Caco-2 (cell line): ENCODE results near the gene DNALI1. TPM values are rescaled to one million over a fixed set of nuclear protein-coding genes. Genes with fewer than 3 reads are reported as not detected.

Source experiments
- BruUV-seq: library from RNA; stranded (reverse); fragments of 400-500 nt; replicated peaks from 2 replicates; lab custom pipeline; 2021; lab: Mats Ljungman, UMichigan
- CTCF ChIA-PET: fragments of 300-600 bp; sonication (Branson Sonifier 250); formaldehyde crosslinking; loops from one replicate; lab custom pipeline; 2022; ENCODE audit warnings: antibody characterized with exemption; lab: Charles Lee
- POLR2A ChIA-PET: fragments of 300-600 bp; sonication (Branson Sonifier 250); formaldehyde crosslinking; loops from one replicate; lab custom pipeline; 2022; ENCODE audit warnings: antibody characterized with exemption; lab: Charles Lee
- DNase-seq, 2 experiments: peaks; one replicate each; pipeline versions ENCODE4 v3.0.0 to v3.0.0-alpha.2; 2020 to 2022
- H3K27me3 ChIP-seq: replicated peaks from 2 replicates; pipeline ENCODE4 v1.6.0; 2011; ENCODE audit warnings: low read length; ENCODE audit not compliant: control insufficient read depth, insufficient read depth
- H3K36me3 ChIP-seq: 2 replicates; pipeline ENCODE4 v1.5.1; 2011; ENCODE audit warnings: low read length; ENCODE audit not compliant: control insufficient read depth, insufficient read depth
- H3K4me1 ChIP-seq: fragments of 250-450 bp; sonication (Bioruptor Pico); 2 replicates; pipeline ENCODE4 v1.5.1; 2020; ENCODE audit warnings: mild to moderate bottlenecking
- H3K4me3 ChIP-seq: 2 replicates; pipeline ENCODE4 v1.5.1; 2011; ENCODE audit warnings: low read depth, mild to moderate bottlenecking, control low read depth, low read length
- H3K9me3 ChIP-seq: fragments of 250-450 bp; sonication (Bioruptor Pico); 2 replicates; pipeline ENCODE4 v1.5.1; 2020; ENCODE audit warnings: mild to moderate bottlenecking, moderate library complexity
- H3K27ac Mint-ChIP-seq: one replicate; pipeline ENCODE4 v1.8.0; 2022; ENCODE audit warnings: mixed read lengths; ENCODE audit not compliant: unreplicated experiment
- H3K27me3 Mint-ChIP-seq: one replicate; pipeline ENCODE4 v1.8.0; 2022; ENCODE audit warnings: mixed read lengths; ENCODE audit not compliant: insufficient read depth, unreplicated experiment
- H3K36me3 Mint-ChIP-seq: one replicate; pipeline ENCODE4 v1.8.0; 2022; ENCODE audit warnings: mild to moderate bottlenecking, mixed read lengths; ENCODE audit not compliant: insufficient read depth, unreplicated experiment
- H3K4me1 Mint-ChIP-seq: one replicate; pipeline ENCODE4 v1.8.0; 2022; ENCODE audit warnings: low read depth, mixed read lengths; ENCODE audit not compliant: unreplicated experiment
- H3K4me3 Mint-ChIP-seq: one replicate; pipeline ENCODE4 v1.8.0; 2022; ENCODE audit warnings: mild to moderate bottlenecking, moderate library complexity, mixed read lengths; ENCODE audit not compliant: unreplicated experiment
- H3K9me3 Mint-ChIP-seq: one replicate; pipeline ENCODE4 v1.8.0; 2022; ENCODE audit warnings: mixed read lengths; ENCODE audit not compliant: unreplicated experiment
- intact Hi-C: fragments of 100-400 bp; cut with micrococcal nuclease; formaldehyde crosslinking; loops from one replicate; pipeline ENCODE4 v1.10.0; 2022; ENCODE audit not compliant: unreplicated experiment
- total RNA-seq: library from RNA; stranded (reverse); gene quantifications from 2 replicates; pipeline ENCODE4 v1.2.3, GENCODE V29; 2022
- TF ChIP-seq, protein P1 (sequence below), 2 experiments: fragments of 200-600 bp in 1 of 2; IDR thresholded peaks; 1 replicate in 1 of 2; 2 replicates in 1 of 2; pipeline versions ENCODE4 v1.5.1 to v1.8.0; 2011 to 2022; ENCODE audit warnings: antibody characterized with exemption in 1 of 2, control low read depth in 1 of 2, inconsistent platforms in 1 of 2, low read depth in 1 of 2, low read length in 1 of 2, mild to moderate bottlenecking in 1 of 2, moderate library complexity in 1 of 2; ENCODE audit not compliant: insufficient read depth in 1 of 2, severe bottlenecking in 1 of 2, unreplicated experiment in 1 of 2

The DNALI1 gene
- total RNA-seq, 1 experiment from 2014 or later = 0.27 TPM

DNA sequence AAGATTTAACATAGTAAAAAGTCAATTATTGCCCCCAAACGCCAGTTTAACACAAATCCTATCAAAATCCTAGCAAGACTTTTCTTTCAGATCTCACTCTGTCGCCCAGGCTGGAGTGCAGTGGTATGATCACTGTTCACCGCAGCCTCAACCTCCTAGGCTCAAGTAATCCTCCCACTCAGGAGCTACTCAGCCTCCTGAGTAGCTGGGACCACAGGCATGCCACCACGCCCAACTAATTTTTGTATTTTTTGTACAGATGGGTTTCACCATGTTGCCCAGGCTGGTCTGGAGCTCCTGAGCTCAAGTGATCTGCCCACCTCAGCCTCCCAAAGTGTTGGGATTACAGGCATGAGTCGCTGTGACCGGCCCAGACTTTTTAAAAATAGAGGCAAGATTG is 7.4 kb upstream of the DNALI1 start:
- Histone ChIP-seq H3K36me3 (no peaks in the 10 kb centered on the region), H3K4me1 (0 out of 2 replicates have a peak, but pooled peaks cover 4% of the 10 kb centered on the region), H3K4me3 (no peak overlapping the region), H3K27me3 (no peaks in the 10 kb centered on the region), H3K9me3 (no peaks in the 10 kb centered on the region)
- no peaks in the 10 kb centered on the region for H3K9me3 Mint-ChIP-seq
- H3K27ac Mint-ChIP-seq = no peak overlapping the region
- POLR2A ChIA-PET = no interaction called here
- TF ChIP-seq, protein P1, sequence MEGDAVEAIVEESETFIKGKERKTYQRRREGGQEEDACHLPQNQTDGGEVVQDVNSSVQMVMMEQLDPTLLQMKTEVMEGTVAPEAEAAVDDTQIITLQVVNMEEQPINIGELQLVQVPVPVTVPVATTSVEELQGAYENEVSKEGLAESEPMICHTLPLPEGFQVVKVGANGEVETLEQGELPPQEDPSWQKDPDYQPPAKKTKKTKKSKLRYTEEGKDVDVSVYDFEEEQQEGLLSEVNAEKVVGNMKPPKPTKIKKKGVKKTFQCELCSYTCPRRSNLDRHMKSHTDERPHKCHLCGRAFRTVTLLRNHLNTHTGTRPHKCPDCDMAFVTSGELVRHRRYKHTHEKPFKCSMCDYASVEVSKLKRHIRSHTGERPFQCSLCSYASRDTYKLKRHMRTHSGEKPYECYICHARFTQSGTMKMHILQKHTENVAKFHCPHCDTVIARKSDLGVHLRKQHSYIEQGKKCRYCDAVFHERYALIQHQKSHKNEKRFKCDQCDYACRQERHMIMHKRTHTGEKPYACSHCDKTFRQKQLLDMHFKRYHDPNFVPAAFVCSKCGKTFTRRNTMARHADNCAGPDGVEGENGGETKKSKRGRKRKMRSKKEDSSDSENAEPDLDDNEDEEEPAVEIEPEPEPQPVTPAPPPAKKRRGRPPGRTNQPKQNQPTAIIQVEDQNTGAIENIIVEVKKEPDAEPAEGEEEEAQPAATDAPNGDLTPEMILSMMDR (IDR thresholded peaks at IDR 0.05; ENCODE audit: insufficient read depth in 1 of 2, low read depth in 1 of 2, low read length in 1 of 2, severe bottlenecking in 1 of 2, unreplicated experiment in 1 of 2) = no peak
- BruUV-seq = no TSS peak
- peaks cover 9% of the 10 kb centered on the region for H3K4me1 Mint-ChIP-seq
- DNase-seq = no peak
- H3K27me3 Mint-ChIP-seq = no peaks in the 10 kb centered on the region
- peaks cover 60% of the 10 kb centered on the region for H3K36me3 Mint-ChIP-seq
- no peak overlapping the region for H3K4me3 Mint-ChIP-seq
- intact Hi-C loops = no loop called here
- CTCF ChIA-PET = no interaction called here

DNA sequence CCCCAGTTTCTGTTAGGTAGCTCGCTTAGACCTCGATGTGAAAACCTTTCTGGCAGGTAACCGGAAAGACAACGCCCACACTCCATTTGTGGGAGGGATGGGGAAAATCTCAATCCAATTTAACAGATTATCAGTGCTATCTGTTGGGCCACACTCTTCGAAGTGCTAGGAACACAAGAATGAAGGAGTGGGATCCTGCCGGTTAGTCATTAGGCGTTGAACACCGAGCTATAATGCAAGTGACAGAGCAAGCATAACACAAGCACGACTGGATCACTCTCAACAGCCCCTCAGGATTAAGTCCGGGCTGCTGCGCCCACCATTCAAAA is 3.2 kb upstream of the DNALI1 start:
- Histone ChIP-seq H3K27me3 (no peaks in the 10 kb centered on the region), H3K36me3 (no peaks in the 10 kb centered on the region), H3K9me3 (no peaks in the 10 kb centered on the region), H3K4me3 (peak overlapping the region; percentile 90), H3K4me1 (0 out of 2 replicates have a peak, but pooled peaks cover 4% of the 10 kb centered on the region)
- intact Hi-C loops = no loop called here
- POLR2A ChIA-PET = interaction anchor here (1.1 kb wide), 1 partner anchor 39 kb away, joined by 4 read pairs; the partner anchor contains the start of gene MEAF6
- Mint-ChIP-seq H3K27me3 (no peaks in the 10 kb centered on the region), H3K4me3 (peak overlapping the region; percentile 95), H3K27ac (peak overlapping the region; percentile 94), H3K36me3 (peaks cover 34% of the 10 kb centered on the region), H3K4me1 (peaks cover 9% of the 10 kb centered on the region), H3K9me3 (no peaks in the 10 kb centered on the region)
- TF ChIP-seq, protein P1 (IDR thresholded peaks at IDR 0.05; ENCODE audit: insufficient read depth in 1 of 2, low read depth in 1 of 2, low read length in 1 of 2, severe bottlenecking in 1 of 2, unreplicated experiment in 1 of 2) = no peak
- DNase-seq = no peak
- CTCF ChIA-PET = interaction anchor here (1.0 kb wide), 1 partner anchor 50 kb away, joined by 5 read pairs; no protein-coding TSS in a partner anchor
- BruUV-seq = TSS peak; percentile 45

DNA sequence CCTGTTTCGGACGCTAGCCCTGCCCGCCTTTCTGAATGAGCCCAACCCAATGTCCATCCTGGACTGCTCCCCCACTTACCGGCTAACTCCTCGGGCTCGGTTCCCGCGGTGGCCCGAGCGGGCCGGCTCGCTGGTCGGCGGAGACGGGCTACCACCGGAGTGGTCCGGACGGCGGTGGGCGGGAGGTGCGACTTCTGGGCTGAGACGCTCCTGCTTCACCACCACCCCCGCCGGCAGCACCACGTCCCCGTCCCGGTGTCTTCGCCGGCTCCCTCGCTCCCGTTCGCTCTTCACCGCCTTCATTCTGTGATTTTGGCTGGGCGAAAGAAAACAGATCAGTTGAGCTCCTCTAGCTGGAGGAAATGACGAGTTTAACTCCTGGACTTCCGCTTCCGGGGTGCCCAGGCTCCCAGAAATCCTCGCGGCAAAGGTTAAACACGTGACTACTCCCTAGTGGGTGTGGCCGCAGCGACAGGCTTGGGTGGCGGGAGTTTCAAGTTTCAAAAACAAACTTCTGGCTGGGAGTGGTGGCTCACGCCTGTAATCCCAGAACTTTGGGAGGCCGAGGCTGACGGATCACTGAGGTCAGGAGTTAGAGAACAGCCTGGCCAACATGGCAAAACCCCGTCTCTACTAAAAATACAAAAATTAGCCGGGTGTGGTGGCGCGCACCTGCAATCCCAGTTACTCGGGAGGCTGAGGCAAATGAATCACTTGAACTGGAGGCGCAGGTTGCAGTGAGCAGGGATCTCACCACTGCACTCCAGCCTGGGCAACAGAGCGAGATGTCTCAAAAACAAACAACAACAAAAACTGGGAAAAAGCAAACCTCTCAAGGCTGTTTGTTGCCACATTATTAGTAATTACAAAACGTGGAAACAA is 2.6 kb upstream of the DNALI1 start, which contains the start of gene SNIP1:
Gene SNIP1 (minus strand): TSS at position 367 of the 882 bp plus-strand sequence. CDS start 64 bp downstream, at position 303.
- intact Hi-C loops = no loop called here
- TF ChIP-seq, protein P1 (IDR thresholded peaks at IDR 0.05; ENCODE audit: insufficient read depth in 1 of 2, low read depth in 1 of 2, low read length in 1 of 2, severe bottlenecking in 1 of 2, unreplicated experiment in 1 of 2) = no peak
- no TSS peak for BruUV-seq

More for the DNA sequence above, 2.6 kb upstream of the DNALI1 start, which contains the start of gene SNIP1:
- Histone ChIP-seq H3K9me3 (no peaks in the 10 kb centered on the region), H3K4me3 (peak within 1 kb of the TSS; percentile 90), H3K27me3 (no peaks in the 10 kb centered on the region), H3K36me3 (no peaks in the 10 kb centered on the region), H3K4me1 (0 out of 2 replicates have a peak, but pooled peaks cover 4% of the 10 kb centered on the region)
- no peaks in the 10 kb centered on the region for H3K9me3 Mint-ChIP-seq
- H3K4me3 Mint-ChIP-seq = peak within 1 kb of the TSS; percentile 95
- peak; percentile 86 to 87 for DNase-seq
- CTCF ChIA-PET = interaction anchor here (1.0 kb wide), 1 partner anchor 49 kb away, joined by 5 read pairs; no protein-coding TSS in a partner anchor
- H3K4me1 Mint-ChIP-seq = peaks cover 9% of the 10 kb centered on the region
- POLR2A ChIA-PET = interaction anchor here (0.6 to 1.1 kb wide), 2 partner anchors 40 to 136 kb away, joined by 3 to 4 read pairs; partner anchors contain the start of gene MEAF6
- peaks cover 28% of the 10 kb centered on the region for H3K36me3 Mint-ChIP-seq
- no peaks in the 10 kb centered on the region for H3K27me3 Mint-ChIP-seq
- H3K27ac Mint-ChIP-seq = peak within 1 kb of the TSS; percentile 94
